Peyer's patch (tissue), 4 donors: Measurements from ENCODE around the gene ARHGEF18.

Experiments
- POLR2A ChIP-seq, 2 donors: fragments of 450-650 bp; IDR thresholded peaks; one replicate each; pipeline ENCODE4 v1.5.1; 2017; ENCODE audit warnings: antibody characterized with exemption in 2 of 2, mild to moderate bottlenecking in 2 of 2, moderate library complexity in 2 of 2
- TF ChIP-seq, protein P1 (sequence below), 6 experiments: fragments of 450-650 bp in 4 of 6; fragments of 200-600 bp in 2 of 6; sonication (generic) in 1 of 6; IDR thresholded peaks; one replicate each; pipeline ENCODE4 v1.5.1; 2017 to 2019; ENCODE audit warnings: antibody characterized with exemption in 6 of 6, mild to moderate bottlenecking in 3 of 6, moderate library complexity in 1 of 6

DNA sequence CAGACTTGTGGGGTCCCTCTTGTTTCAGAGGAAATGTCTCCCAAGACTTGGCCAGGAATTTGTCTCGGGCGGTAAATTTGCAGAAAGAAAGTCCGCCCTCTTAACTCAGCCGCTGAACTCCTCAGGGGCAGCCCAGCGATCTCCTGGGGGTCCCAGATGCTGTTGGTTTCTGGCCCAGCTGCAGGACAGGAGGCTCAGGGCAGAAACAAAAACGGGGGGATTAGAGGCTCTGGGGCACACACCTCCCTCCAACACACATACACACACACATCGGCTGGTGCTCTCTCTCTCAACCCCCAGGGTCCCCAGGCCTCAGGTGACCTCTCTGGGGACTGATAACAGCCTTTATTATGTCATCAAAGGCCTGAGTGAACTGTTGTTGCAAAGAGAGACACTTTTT, 7.1 kb downstream of the ARHGEF18 start:
- TF ChIP-seq, protein P1, sequence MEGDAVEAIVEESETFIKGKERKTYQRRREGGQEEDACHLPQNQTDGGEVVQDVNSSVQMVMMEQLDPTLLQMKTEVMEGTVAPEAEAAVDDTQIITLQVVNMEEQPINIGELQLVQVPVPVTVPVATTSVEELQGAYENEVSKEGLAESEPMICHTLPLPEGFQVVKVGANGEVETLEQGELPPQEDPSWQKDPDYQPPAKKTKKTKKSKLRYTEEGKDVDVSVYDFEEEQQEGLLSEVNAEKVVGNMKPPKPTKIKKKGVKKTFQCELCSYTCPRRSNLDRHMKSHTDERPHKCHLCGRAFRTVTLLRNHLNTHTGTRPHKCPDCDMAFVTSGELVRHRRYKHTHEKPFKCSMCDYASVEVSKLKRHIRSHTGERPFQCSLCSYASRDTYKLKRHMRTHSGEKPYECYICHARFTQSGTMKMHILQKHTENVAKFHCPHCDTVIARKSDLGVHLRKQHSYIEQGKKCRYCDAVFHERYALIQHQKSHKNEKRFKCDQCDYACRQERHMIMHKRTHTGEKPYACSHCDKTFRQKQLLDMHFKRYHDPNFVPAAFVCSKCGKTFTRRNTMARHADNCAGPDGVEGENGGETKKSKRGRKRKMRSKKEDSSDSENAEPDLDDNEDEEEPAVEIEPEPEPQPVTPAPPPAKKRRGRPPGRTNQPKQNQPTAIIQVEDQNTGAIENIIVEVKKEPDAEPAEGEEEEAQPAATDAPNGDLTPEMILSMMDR (IDR thresholded peaks at IDR 0.05), result no peak
- TF ChIP-seq POLR2A (IDR thresholded peaks at IDR 0.05), result no peak
